ENCODE measurements around the gene SNIP1.
"Not testable (repeated sequence)": the region's sequence is repeated elsewhere in the genome, so short reads cannot be mapped to it uniquely, and the experiment has no call there.

Gene SNIP1

DNA sequence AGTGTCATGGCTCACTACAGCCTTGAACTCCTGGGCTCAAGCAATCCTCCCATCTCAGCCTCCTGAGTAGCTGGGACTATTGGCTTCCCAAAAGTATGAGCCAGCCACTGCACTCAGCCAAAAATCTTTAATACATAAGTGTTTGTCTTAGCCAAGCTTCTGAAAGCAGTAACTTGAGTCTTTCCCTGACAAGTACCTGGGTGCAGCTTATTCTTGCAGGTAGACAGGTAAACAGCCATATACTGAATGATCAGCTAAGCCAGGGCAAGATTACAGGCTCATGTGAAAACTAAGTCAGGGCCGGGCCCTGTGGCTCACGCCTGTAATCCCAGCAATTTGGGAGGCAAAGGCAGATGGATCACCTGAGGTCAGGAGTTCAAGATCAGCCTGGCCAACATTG is 47.4 kb downstream of the SNIP1 start:
- no peak for DNase-seq

GRCh38 chr1:37502791-37503190 is 51.3 kb downstream of the SNIP1 start:
- not testable (repeated sequence) for DNase-seq

DNA sequence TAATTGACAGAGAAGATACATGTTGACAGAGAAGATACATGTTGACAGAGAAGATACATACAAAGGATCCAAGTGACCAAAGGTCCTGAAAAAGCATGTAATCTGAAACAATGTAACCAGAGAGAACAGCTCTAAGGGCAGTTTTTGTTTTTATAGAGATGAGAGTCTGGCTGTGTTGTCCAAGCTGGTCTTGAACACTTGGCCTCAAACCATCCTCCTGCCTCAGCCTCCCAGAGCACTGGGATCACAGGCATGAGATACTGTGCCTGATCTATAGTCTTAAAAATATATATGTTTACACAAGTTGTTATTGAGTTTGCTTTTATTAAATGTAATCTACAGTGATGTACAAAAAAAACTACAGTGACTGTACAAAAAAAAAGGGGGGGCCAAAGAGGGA is 52.0 kb downstream of the SNIP1 start:
- DNase-seq = no peak

DNA sequence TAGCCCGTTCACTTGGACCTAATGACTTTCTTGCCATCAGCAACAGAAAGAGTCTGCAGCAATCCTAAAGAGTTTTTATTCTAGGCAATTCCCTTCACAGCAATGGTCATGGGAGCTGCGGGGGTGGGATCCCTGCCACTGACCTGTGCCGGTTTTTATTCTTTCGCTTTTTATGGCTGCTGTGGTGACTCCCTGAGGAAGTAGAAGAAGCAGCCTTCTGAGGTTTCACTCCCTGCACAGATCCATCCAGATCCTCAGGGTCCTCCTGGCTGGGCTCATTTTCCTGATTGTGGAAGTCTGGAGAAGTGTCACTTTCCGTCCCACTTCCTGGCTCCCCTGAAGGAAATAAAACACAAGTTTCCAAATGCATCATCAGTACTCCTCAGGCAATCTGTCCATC is 52.4 kb downstream of the SNIP1 start:
- no peak for DNase-seq

DNA sequence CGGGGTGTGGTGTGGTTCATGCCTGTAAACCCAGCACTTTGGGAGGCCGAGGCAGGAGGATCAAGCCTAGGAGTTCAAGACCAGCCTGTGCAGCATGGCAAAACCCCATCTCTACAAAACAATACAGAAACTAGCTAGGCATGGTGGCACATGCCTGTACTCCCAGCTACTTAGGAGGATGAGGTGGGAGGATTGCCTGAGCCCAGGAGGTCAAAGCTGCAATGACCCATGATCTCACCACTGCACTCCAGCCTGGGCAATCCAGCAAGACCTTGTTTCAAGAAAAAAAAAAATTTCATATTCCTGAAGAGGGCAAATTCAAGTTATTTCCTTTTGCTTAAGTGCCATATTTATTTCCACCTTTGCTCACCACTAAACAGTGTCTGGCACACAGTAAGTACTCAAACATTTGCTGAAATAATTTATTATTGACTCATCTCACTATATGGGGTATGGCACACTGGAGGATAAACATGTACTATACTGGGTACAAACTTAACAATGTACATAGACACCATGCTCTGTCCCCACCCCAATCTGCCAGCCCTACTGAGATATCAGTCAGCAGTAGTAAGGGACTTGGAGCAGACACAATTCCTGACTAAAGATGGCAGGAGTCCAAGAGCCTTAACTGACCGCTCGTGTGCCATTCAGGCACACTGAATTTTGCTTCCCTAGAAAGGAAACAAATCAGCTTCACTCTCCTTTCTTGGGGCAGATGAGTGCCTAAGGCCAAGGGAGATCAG is 55.0 kb downstream of the SNIP1 start:
- DNase-seq = no peak

DNA sequence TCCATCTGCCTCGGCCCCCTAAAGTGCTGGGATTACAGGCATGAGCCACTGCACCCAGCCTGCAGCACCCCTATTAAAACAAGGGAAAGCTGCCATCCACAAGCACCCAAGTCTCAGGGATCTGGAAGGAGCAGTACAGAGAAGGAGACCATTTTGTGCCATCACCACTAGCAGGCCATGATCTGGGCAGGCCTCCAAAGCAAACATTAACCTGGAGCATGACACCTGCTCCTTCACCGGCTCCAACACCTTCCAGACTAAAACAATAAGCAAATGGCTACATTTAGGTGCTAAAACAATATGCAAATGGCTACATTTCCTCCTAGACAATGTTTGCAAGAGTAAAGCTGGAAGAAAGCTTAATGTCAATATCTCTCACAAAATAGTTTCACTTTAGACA is 56.3 kb downstream of the SNIP1 start:
- DNase-seq = peak; percentile 39

GRCh38 chr1:37495875-37496274 is 58.2 kb downstream of the SNIP1 start:
- no peak for DNase-seq

- no peak for DNase-seq
Observed at GRCh38 chr1:37493336-37494098, 60.6 kb downstream of the SNIP1 start.

GRCh38 chr1:37487619-37487984 is 66.5 kb downstream of the SNIP1 start:
- no peak for DNase-seq

- DNase-seq = peak; percentile 38
Observed at GRCh38 chr1:37486680-37487618, 67.1 kb downstream of the SNIP1 start.

DNA sequence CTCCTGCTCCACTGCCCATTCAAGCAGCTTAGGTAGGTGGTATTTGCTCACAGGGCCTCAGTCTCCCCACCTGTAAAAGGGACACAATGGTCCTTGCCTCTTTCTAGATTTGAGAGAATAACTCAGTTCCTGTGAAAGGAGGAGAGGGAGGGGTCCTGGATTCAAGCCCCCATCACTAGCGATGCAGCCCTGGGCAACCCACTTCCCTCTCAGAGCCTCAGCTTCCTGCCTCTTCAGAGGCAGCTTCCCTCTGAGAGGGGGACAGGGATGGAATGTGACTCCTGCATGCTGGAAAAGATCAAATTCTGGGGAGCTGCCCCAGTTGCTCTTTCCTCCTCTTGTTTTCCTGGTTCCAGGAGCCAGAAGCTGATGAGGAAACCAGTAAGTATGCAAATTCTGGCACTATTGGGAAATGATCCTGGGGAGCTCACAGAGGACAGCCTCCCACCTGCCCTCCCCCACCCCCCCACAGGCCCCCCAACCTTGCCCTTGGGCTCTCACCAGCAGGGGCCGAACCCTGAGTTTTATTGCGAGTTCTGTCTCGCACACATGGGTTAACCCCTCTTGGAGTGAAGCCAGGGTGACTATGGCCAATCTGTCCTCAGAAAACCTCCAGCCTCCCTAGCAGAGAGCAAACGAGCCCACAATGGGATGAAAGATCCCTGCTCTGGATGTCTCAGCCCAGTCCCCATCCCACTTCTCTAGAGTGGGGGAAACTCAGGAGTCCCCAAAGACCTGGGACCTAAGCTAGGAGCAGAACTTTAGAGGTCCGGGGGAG is 68.0 kb downstream of the SNIP1 start:
- DNase-seq = no peak
